NCI-H226 (cell line): ENCODE results near the gene MATCAP1.

ENCODE experiments used
- DNase-seq: peaks from one replicate; pipeline ENCODE4 v3.0.0-alpha.2; 2015

The MATCAP1 gene

DNA sequence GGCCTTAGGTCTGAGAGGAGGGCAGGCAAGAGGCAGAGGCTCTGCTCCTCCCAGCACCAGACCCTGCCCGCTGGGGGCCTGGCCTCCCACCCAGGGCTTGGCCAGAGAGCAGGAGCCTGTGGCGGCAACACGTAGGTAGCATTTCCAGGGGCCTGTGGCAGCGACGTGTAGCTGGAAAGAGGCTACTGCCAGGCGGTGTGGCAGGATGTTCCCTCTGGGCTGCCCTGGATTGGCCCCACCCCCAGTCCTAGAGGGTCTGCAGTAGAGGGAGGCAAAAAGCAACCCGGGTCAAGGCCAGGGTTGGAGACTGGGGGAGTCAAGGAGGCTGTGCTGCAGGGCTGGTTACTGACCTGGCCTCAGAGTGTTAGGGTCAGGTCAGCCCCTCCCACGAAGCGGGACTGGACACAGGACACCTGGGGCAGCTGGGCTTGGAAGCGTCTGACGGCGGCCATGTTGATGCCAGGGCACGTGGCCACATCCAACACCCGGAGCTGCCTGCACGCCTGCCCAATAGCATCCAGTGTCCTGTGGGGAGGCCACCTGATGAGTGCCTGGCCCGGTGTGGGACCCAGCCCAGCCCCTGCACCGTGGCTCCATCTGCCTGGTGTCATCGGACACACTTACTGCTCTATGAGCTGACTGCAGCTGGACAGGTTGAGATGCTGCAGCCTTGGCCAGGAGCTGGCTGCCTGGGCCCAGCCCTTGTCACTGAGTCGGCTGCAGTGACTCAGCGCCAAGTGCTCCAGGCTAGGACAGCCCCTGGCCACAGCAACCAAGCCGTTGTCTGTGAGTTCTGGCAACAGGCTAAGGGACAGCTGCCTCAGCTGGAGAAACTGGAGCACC is 23.7 kb upstream of the MATCAP1 start:
- no peak for DNase-seq

DNA sequence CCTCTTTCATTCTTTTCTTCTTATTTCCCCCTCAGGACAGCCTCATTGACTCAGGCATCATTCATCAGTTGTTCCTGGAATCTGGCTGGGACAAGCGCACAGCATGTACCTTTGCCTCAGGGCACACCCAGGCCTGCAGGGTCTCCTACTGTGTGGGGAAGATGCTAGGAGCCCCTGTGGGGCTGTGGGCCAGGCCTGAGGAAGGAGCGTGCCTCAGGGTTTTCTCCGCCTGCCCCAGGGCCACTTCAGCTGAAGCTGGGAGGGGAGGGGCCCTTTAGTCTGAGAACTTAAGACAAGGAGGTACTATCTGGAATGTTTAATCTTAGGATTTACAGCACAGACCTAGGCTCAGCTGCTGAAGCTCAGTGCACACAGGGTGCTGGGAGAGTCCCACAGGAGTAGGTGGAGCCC is 23.1 kb upstream of the MATCAP1 start:
- DNase-seq, result no peak

DNA sequence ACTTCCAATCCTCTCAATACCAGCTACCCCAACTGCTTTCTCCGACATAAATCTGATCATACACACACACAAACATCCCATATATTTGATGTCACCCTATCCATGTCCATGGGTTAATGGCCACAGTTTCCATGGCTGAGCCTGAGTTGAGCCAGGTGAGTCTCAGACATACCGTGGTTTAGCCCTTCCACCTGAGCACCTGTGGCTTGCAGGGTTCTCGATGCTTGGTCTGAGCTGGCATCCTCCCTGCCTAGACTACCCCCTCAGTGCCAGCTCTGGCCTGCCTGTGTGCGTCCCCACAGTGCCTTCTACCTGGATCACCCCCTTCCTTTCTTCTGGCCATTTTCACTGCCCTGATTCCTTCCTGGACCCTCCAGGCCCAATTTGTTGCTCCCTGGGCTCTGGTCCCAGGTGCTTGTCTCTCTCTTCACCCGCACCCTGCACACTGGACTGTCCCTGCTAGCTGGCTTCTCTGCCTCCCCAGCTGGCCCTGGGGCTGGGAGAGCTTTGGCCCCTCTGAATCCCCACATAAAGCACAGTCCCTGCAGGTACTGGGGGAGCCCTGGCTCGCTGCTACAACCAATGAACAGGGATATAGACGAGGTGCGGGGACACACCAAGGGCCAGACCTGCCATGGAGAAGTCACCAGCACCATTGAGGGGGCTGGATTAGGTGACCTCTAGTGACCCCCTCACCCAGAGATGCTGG is 22.5 kb upstream of the MATCAP1 start:
- no peak for DNase-seq

DNA sequence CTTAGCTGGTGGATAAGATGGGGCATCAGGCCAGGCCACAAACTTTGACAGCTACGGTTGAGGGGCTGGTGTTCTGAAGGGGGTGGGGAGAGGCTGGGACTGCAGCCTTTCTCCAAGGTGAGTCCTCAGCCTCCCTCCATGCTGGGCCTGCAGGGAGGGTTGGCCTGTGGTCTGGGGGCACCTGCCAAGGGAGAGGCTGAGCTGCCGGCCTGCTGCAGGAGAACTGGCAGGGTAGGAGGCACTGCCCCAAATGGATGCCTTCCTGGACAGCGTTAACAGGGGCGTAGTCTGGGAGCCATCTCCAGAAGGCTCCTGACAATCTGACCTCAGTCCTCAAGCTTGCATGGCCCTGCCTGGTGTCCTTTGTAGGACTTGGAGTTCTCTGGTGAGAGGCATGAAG is 20.3 kb upstream of the MATCAP1 start:
- no peak for DNase-seq

DNA sequence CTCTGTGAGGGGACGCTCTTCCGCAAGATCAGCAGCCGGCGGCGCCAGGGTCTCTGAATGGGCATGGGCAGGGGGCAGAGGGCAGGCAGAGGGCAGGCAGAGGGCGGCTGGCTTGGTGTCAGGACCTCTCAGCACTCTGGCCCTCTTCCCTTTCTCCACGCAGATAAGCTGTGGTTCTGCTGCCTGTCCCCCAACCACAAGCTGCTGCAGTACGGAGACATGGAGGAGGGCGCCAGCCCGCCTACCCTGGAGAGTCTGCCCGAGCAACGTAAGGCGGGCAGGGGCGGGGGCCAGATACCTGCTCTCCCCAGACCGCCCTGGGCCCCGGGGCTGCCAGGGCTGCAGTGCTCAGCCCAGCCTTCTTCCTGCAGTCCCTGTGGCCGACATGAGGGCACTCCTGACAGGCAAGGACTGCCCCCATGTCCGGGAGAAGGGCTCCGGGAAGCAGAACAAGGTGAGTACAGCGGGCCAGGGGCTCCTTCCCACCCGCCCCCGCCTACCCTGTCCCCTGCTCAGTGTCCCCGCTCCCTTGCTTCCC is 19.3 kb upstream of the MATCAP1 start:
- no peak for DNase-seq

DNA sequence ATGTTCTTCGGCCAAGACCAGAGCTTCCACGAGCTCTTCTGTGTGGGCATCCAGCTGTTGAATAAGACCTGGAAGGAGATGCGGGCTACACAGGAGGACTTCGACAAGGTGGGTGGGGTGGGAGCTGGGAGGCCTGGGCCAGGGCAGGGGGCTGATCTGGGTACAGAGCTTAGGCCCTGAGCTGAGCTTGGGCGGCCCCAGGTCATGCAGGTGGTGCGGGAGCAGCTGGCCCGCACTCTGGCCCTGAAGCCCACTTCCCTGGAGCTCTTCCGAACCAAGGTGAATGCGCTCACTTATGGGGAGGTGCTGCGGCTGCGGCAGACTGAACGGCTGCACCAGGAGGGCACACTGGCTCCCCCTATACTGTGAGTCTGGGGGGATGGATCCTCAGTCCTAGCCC is 18.7 kb upstream of the MATCAP1 start:
- no peak for DNase-seq

DNA sequence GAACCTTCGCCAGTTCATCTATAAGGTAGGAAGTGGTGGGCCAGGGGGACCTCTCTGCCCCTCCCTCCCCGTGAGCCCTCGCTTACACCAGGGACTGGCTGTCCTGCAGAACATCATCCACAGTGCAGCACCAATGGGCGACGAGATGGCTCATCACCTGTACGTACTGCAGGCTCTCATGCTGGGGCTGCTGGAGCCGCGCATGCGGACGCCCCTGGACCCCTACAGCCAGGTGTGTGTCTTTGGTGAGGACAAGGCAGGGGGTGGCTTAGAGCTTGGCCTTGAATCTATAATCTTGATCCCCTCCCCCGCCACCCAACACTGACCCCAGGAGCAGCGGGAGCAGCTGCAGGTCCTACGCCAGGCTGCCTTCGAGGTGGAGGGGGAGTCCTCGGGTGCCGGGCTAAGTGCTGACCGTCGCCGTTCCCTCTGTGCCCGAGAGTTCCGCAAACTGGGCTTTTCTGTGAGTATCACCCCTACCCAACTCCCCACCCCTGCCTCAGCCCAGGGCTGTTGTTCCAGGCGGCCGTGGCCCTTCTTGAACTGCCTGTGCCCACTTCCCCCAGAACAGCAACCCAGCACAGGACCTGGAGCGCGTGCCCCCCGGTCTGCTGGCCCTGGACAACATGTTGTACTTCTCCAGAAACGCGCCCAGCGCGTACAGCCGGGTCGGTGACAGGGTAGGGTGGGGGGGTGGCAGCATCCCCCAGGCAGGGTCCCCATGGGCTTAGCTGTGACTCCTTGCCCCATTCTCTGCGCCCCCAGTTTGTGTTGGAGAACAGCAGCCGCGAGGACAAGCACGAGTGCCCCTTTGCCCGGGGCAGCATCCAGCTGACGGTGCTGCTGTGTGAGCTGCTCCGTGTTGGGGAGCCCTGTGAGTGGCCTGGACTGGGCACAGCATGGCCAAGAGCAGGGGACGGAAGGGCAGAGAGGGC is 17.9 kb upstream of the MATCAP1 start:
- DNase-seq, result no peak

DNA sequence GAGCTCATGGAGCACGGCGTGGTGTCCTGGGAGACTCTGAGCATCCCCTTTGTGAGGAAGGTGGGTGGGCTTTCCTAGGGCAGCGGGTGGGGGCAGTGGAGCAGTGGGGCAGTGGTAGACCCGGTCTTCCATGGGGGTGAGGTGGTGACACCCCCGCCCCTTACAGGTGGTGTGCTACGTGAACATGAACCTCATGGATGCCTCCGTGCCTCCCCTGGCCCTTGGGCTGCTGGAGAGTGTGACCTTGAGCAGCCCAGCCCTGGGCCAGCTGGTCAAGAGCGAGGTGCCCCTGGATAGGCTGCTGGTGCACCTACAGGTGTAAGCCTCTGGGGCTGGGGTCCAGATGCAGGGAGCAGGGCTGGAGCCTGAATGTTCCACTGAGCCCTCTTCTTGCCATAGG is 16.7 kb upstream of the MATCAP1 start:
- no peak for DNase-seq

DNA sequence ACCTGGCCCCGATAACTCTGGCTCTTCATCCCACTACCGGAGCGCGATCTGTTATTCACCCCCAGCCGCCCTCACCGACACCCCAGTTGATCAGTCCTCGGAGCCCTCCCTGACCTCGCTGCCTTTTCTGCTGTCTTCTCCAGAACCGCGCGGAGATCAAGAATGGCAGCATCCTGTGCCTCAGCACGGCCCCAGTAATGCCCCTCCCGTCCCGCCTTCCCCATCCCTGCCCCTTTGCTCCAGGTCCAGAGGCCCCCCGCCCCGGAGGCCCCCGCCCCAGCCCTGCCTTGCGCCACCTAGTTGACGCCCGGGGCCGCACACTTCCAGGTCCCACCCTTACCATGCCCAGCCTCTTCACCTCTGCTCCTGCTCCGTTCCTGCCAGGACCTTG is 16.0 kb upstream of the MATCAP1 start:
- DNase-seq, result no peak

DNA sequence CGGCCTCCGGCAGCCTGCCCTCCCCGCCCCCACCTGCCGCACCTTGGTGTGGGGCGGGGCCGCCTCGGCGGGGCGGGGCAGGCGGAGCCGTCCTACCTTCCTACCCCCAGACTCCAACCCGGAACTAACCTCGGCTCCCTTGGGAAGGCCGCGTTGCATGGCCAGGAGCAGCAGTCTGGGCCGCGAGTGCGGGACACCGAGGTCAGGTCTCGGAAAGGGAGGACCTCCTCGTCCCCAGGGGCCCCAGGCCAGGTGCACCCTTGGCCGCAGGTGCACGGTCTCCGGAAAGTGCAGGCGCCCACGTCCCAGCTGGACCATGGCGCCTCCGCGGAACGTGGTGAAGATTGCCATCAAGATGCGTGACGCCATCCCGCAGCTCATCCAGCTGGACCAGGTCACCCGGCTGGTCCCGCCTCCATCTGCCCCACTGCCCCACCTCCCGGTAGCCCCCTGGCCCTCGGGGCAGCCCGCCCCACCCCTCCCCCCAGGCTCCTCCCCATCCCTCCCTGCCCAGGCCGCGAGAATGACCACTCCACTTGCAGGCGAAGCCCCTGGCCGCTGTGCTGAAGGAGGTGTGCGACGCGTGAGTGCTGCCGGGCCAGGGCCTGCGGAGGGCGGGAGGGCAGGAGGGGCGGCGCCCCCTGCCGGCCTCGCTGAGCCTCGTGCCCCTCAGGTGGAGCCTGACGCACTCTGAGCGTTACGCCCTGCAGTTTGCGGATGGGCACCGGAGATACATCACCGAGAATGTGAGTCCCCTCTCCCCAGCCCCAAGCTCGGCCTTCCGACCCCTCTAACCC is 15.4 kb upstream of the MATCAP1 start, which contains the start of gene ELMO3:
Gene ELMO3, plus strand, starts transcription at position 121 of the 797 bp plus-strand sequence. Its CDS starts 196 bp downstream, at position 317.
- DNase-seq, result peak; percentile 44

DNA sequence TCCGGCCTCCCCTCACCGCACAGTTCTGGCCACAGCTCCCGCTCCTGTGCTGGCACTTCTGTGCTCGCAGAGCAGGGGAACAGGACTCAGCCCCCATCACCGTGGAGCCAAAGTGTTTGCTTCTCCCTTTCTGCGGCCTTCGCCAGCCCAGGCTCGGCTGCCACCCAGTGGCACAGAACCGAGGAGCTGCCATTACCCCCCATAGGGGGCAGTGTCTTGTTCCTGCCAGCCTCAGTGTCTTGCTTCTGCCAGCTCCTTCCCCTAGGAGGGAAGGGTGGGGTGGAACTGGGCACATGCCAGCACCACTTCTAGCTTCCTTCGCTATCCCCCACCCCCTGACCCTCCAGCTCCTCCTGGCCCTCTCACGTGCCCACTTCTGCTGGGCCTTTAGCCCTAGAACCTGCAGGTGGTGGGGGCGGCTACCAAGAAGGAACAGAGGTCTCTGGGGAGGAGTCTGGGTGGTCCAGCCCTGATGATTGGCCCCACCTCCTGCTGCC is 14.5 kb upstream of the MATCAP1 start:
- DNase-seq, result peak; percentile 33

DNA sequence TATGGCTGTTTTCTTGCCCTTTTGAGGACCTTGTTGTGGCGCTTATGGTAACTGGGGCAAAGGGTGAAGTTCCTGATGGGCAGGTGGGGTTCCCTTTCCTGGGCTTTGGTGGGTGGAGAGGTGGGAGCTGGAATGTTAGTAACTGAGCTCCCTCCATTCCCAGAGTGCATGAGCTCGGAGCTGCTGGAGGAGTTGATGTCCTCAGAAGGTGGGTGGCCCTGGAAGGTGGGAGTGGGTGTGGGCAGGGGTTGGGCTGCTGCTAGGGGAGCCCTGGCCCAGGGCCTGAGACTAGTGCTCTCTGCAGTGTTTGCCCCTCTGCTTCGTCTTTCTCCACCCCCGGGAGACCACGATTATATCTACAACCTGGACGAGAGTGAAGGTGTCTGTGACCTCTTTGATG is 13.9 kb upstream of the MATCAP1 start:
- DNase-seq, result no peak

DNA sequence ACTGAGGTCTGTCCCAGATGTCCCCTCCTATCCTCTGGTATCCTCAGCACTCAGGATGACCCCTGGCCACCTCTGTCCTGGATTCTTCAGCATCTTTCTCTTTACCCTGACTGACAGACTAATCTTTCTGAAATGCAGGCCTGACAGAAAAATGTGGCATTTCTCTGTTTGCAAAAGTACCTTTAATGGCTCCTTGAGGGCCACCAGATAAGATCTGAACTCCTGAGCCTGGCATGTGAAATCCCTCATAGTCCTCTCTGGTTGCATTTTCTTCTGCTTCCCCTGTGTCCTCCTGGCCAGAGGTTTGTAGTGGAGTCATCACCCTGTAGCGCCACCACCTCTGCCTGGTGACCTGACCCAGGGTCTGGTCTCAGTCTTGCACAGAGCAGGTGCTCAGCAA is 13.1 kb upstream of the MATCAP1 start:
- DNase-seq, result no peak

DNA sequence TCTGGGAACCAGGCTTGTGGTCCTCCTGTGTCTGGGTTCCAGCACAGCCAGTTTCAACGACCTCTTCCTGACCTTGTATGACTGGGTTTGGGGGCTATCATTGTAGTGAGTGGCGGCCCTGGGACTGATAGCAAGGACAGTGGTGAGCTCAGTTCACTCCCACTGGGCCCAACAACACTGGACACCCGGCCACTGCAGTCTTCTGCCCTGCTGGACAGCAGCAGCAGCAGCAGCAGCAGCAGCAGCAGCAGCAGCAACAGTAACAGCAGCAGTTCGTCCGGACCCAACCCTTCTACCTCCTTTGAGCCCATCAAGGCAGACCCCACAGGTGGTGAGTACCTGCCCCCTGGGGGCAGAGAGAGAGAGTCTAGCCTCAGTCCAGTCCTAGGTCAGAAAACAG is 11.9 kb upstream of the MATCAP1 start:
- no peak for DNase-seq

DNA sequence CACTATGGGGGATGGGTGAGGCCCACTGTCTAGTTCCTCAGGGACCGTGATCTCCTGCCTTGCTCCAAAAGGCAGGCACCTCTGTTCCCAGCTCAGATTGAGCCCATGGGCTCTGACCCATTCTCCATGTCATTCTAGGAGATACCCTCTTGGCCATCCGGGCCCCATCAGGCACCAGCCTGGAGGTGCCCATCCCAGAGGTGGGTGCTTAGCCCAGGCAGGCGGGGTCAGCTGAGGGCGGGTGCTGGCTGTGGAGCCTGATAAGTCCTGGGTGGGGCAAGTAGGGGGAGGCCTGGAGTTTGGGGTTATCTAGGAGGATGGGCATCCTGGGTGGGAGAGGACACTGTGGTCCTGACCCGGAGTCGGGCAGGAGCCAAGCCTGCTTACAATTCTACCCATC is 10.5 kb upstream of the MATCAP1 start:
- no peak for DNase-seq

DNA sequence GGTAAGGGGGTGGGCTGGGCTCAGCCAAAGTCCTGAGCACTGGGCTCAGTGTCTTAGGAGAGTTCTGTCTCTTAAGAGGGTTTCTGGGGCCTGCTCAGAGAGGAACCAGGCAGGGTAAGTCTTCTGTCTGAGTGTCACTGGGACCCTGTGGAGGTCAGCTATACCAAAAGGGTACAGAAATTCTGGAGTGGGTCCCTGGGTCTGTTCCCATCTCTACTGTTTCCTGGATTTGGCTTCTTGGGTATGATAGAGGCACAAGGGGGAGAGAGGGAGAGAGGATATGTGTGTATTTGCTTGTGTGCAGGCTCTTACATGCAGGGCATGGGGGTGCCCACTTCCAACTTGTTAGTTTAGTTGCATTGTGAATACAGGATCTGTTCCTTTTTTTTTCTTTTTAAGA is 9.8 kb upstream of the MATCAP1 start:
- no peak for DNase-seq

DNA sequence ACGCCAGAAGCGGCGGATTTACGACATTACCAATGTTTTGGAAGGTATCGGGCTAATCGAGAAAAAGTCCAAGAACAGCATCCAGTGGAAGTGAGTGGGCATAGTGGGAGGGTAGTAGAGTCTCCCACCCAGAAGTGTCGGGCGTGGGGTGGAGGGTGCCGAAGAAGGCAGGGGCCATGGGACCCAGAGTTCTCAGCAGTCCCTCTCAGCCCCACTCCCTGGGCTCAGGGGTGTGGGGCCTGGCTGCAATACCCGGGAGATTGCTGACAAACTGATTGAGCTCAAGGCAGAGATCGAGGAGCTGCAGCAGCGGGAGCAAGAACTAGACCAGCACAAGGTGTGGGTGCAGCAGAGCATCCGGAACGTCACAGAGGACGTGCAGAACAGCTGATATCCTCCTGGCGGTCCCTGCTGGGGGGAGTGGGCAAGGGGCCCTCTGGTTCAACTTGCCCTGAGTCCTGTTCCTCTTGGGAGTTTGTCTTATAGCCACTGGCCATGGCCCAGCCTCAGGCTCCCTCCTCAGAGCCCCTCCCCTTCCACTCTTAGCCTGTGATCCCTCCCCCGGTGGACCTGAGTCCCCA is 9.1 kb upstream of the MATCAP1 start:
- DNase-seq, result no peak

DNA sequence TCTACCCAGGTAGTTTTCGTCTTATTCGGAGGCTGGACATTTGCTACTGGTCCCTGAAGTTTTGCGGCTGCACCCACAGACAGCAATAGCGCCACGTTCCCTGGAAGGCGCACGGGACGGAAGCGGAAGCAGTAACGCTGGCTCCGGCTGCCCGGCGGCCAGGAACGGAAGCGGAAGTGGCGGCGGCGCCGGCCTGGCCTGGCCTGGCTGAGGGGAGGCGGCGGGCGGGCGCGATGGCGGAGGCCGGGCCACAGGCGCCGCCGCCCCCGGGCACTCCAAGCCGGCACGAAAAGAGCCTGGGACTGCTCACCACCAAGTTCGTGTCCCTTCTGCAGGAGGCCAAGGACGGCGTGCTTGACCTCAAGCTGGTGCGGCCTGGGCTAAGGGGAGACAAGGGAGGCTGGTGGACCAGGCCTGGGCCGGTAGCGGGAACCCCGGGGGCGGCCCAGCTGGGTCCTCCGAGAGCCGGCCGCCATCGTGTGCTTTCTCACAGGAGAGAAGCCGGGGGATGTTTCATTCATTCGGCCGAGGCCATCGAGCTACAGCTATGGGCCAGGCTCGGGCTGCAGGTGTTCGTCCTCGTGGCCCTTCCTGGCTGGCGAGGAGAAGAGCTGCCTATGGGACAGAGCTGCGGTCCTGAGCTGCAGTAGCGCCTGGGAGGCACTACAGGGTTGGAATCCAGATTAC is 8.4 kb upstream of the MATCAP1 start, which contains the start of gene E2F4:
Gene E2F4, plus strand, starts transcription at position 161 of the 687 bp plus-strand sequence. Its CDS starts 73 bp downstream, at position 234.
- DNase-seq, result peak; percentile 89

DNA sequence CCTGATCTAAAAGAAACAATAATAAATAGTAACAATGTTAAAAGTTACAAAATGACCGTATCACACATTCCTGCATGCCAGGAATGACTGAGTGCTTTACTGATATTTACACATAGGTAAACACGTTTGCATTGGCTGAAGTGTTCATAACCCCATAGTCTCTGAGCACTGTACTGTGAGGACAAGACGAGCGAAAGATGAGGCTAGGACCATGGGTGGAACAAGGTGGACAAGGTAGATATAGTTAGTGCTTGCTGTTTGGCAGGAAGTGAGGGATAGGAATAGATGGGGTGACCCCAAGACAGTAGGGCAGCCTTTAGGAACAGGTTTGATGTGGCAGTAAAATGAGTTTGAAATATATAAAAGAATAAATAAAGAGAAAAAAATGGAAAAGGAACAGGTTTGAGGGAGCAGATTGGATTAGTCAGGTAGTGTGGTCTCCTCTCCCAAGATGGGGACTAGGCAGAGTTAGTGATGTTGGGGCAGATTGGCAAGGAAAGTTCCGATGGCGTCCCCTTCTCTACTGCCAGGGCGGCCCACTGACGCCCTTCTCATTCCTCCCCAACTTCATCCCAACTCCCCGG is 7.7 kb upstream of the MATCAP1 start:
- no peak for DNase-seq
